HepG2 (cell line): ENCODE results near the gene ADM5. TPM values are rescaled to one million over a fixed set of nuclear protein-coding genes. Genes with fewer than 3 reads are reported as not detected.

ENCODE experiments used
- CCDC6 ChIP-seq: sonication (generic); formaldehyde crosslinking; IDR thresholded peaks from 2 replicates; pipeline ENCODE4 v1.8.1; 2022; ENCODE audit warnings: mild to moderate bottlenecking, missing genetic modification reagents, moderate library complexity
- FOXK1 ChIP-seq: sonication (generic); formaldehyde crosslinking; IDR thresholded peaks from 2 replicates; pipeline ENCODE4 v1.4.0; 2020; ENCODE audit warnings: low read depth, missing genetic modification reagents, borderline replicate concordance
- HMGA1 ChIP-seq: sonication (generic); formaldehyde crosslinking; conservative IDR thresholded peaks from 2 replicates; pipeline ENCODE4 v1.4.0; 2020; ENCODE audit warnings: missing genetic modification reagents
- JUN ChIP-seq: sonication (generic); formaldehyde crosslinking; IDR thresholded peaks from 2 replicates; pipeline ENCODE4 v1.4.0; 2020; ENCODE audit warnings: mild to moderate bottlenecking, missing genetic modification reagents
- LCORL ChIP-seq, 2 experiments: fragments of 450-650 bp in 1 of 2; sonication (generic) in 1 of 2; formaldehyde crosslinking in 1 of 2; IDR thresholded peaks; 2 replicates each; pipeline versions ENCODE4 v1.5.0 to v1.6.1; 2017 to 2020; ENCODE audit warnings: antibody characterized with exemption in 1 of 2, missing genetic modification reagents in 1 of 2
- MTA3 ChIP-seq: sonication (generic); formaldehyde crosslinking; IDR thresholded peaks from 2 replicates; pipeline ENCODE4 v1.4.0; 2020; ENCODE audit warnings: missing genetic modification reagents
- NONO ChIP-seq, 2 experiments: fragments of 450-650 bp in 1 of 2; sonication (generic) in 1 of 2; formaldehyde crosslinking in 1 of 2; IDR thresholded peaks in 1 of 2; conservative IDR thresholded peaks in 1 of 2; 2 replicates each; pipeline versions ENCODE4 v1.6.1 to v1.8.0; 2017 to 2022; ENCODE audit warnings: mild to moderate bottlenecking in 1 of 2, missing genetic modification reagents in 1 of 2, moderate library complexity in 1 of 2
- RAD51 ChIP-seq: fragments of 450-650 bp; IDR thresholded peaks from 2 replicates; pipeline ENCODE4 v1.6.1; 2016; ENCODE audit warnings: borderline replicate concordance
- RBAK ChIP-seq: sonication (generic); formaldehyde crosslinking; IDR thresholded peaks from 2 replicates; pipeline ENCODE4 v1.5.1; 2020; ENCODE audit warnings: mild to moderate bottlenecking, missing genetic modification reagents
- SOX6 ChIP-seq, 2 experiments: fragments of 450-650 bp in 1 of 2; sonication (generic) in 1 of 2; formaldehyde crosslinking in 1 of 2; IDR thresholded peaks; 2 replicates each; pipeline versions ENCODE4 v1.4.0 to v1.6.1; 2017 to 2020; ENCODE audit warnings: antibody characterized with exemption in 1 of 2, mild to moderate bottlenecking in 1 of 2, missing genetic modification reagents in 1 of 2
- SYNCRIP ChIP-seq: fragments of 200-400 bp; formaldehyde crosslinking; IDR thresholded peaks from 2 replicates; pipeline ENCODE4 v1.6.1; 2018; ENCODE audit warnings: mild to moderate bottlenecking, low read depth, low read length; ENCODE audit not compliant: insufficient read depth
- ZBTB38 ChIP-seq: sonication (generic); formaldehyde crosslinking; IDR thresholded peaks from 2 replicates; pipeline ENCODE4 v1.5.1; 2020; ENCODE audit warnings: mild to moderate bottlenecking, missing genetic modification reagents
- ZNF121 ChIP-seq: sonication (generic); formaldehyde crosslinking; IDR thresholded peaks from 2 replicates; pipeline ENCODE4 v1.5.0; 2020; ENCODE audit warnings: mild to moderate bottlenecking, missing genetic modification reagents
- ZNF136 ChIP-seq: sonication (generic); formaldehyde crosslinking; IDR thresholded peaks from 2 replicates; pipeline ENCODE4 v1.8.1; 2022; ENCODE audit warnings: low read depth, mild to moderate bottlenecking, moderate library complexity, missing genetic modification reagents
- ZNF260 ChIP-seq: sonication (generic); formaldehyde crosslinking; IDR thresholded peaks from 2 replicates; pipeline ENCODE4 v1.4.0; 2020; ENCODE audit warnings: missing genetic modification reagents, low read depth, mild to moderate bottlenecking, borderline replicate concordance
- ZNF3 ChIP-seq: IDR thresholded peaks from 2 replicates; pipeline ENCODE4 v1.7.0; 2017; ENCODE audit warnings: inconsistent platforms
- ZNF44 ChIP-seq: sonication (generic); formaldehyde crosslinking; IDR thresholded peaks from 2 replicates; pipeline ENCODE4 v1.5.1; 2020; ENCODE audit warnings: mild to moderate bottlenecking, missing genetic modification reagents
- ZNF513 ChIP-seq: sonication (generic); formaldehyde crosslinking; conservative IDR thresholded peaks from 2 replicates; pipeline ENCODE4 v1.5.0; 2020; ENCODE audit warnings: missing genetic modification reagents
- ZNF563 ChIP-seq: sonication (generic); formaldehyde crosslinking; IDR thresholded peaks from 2 replicates; pipeline ENCODE4 v1.8.0; 2022; ENCODE audit warnings: mild to moderate bottlenecking, moderate library complexity, missing genetic modification reagents
- ZNF616 ChIP-seq: sonication (generic); formaldehyde crosslinking; IDR thresholded peaks from 2 replicates; pipeline ENCODE4 v1.5.0; 2020; ENCODE audit warnings: low read depth, mild to moderate bottlenecking, missing genetic modification reagents
- ZNF841 ChIP-seq: sonication (generic); formaldehyde crosslinking; IDR thresholded peaks from 2 replicates; pipeline ENCODE4 v1.8.1; 2023; ENCODE audit warnings: missing genetic modification reagents, borderline replicate concordance
- polyA plus RNA-seq, 8 experiments: library from polyadenylated mRNA; depleted of rRNA in 3 of 8; stranded (reverse) in 7 of 8; unstranded in 1 of 8; fragments of >200 nt; fragmentation: Illumina TruSeq in 4 of 8; extraction: Trizol in 4 of 8; gene quantifications; 2 replicates each; pipeline versions ENCODE4 v1.2.1 to v1.2.3, GENCODE V29; 2011 to 2016; ENCODE audit warnings: low read depth in 4 of 8, missing spikeins in 1 of 8, mixed read lengths in 1 of 8; ENCODE audit not compliant: insufficient read depth in 1 of 8
- total RNA-seq, 5 experiments: library from RNA; depleted of rRNA; stranded (reverse); fragments of >200 nt; fragmentation: Illumina TruSeq; extraction: Trizol; gene quantifications; 2 replicates each; pipeline ENCODE4 v1.2.3, GENCODE V29; 2016; ENCODE audit warnings: low read depth in 1 of 5
- TF ChIP-seq, protein P1 (sequence below): sonication (generic); formaldehyde crosslinking; IDR thresholded peaks from 2 replicates; pipeline ENCODE4 v1.9.0; 2021; ENCODE audit warnings: mild to moderate bottlenecking, missing genetic modification reagents

Gene ADM5
- total and polyA plus RNA-seq, 2 of the 13 experiments (the other 11 are each of a cell fraction or from before 2014, with no cell fraction given): 2.7 to 4.1 TPM

GRCh38 chr19:49672131-49672919 is 17.1 kb upstream of the ADM5 start (continued):
- TF ChIP-seq NONO (IDR thresholded peaks at IDR 0.05) (no peak), NONO (CRISPR knock-in tag; conservative IDR thresholded peaks at IDR 0.05) (peak; percentile 85), MTA3 (CRISPR knock-in tag) (no peak), RAD51 (no peak), RBAK (CRISPR knock-in tag) (no peak), FOXK1 (CRISPR knock-in tag) (no peak; the same call in 1 of the 2 replicates), ZNF563 (no peak), SOX6 (IDR thresholded peaks at IDR 0.05) (no peak), SOX6 (CRISPR knock-in tag; IDR thresholded peaks at IDR 0.05) (peak; percentile 72), JUN (CRISPR knock-in tag) (no peak), ZNF841 (peak; percentile 40; the same call in 1 of the 2 replicates), ZBTB38 (CRISPR knock-in tag) (peak; percentile 40; the same call in 1 of the 2 replicates), ZNF260 (no peak), HMGA1 (no peak), ZNF136 (CRISPR knock-in tag) (no peak), CCDC6 (0 out of 2 replicates have a peak, but pooled peaks have one; percentile 34), ZNF121 (CRISPR knock-in tag) (0 out of 2 replicates have a peak, but pooled peaks have one; percentile 7), LCORL (IDR thresholded peaks at IDR 0.05) (no peak), LCORL (CRISPR knock-in tag; IDR thresholded peaks at IDR 0.05) (peak; percentile 75), ZNF513 (no peak), SYNCRIP (no peak), ZNF3 (CRISPR knock-in tag) (0 out of 2 replicates have a peak, but pooled peaks have one; percentile 54), ZNF44 (CRISPR knock-in tag) (peak; percentile 18; the same call in 1 of the 2 replicates), ZNF616 (CRISPR knock-in tag) (no peak)
- TF ChIP-seq, protein P1, sequence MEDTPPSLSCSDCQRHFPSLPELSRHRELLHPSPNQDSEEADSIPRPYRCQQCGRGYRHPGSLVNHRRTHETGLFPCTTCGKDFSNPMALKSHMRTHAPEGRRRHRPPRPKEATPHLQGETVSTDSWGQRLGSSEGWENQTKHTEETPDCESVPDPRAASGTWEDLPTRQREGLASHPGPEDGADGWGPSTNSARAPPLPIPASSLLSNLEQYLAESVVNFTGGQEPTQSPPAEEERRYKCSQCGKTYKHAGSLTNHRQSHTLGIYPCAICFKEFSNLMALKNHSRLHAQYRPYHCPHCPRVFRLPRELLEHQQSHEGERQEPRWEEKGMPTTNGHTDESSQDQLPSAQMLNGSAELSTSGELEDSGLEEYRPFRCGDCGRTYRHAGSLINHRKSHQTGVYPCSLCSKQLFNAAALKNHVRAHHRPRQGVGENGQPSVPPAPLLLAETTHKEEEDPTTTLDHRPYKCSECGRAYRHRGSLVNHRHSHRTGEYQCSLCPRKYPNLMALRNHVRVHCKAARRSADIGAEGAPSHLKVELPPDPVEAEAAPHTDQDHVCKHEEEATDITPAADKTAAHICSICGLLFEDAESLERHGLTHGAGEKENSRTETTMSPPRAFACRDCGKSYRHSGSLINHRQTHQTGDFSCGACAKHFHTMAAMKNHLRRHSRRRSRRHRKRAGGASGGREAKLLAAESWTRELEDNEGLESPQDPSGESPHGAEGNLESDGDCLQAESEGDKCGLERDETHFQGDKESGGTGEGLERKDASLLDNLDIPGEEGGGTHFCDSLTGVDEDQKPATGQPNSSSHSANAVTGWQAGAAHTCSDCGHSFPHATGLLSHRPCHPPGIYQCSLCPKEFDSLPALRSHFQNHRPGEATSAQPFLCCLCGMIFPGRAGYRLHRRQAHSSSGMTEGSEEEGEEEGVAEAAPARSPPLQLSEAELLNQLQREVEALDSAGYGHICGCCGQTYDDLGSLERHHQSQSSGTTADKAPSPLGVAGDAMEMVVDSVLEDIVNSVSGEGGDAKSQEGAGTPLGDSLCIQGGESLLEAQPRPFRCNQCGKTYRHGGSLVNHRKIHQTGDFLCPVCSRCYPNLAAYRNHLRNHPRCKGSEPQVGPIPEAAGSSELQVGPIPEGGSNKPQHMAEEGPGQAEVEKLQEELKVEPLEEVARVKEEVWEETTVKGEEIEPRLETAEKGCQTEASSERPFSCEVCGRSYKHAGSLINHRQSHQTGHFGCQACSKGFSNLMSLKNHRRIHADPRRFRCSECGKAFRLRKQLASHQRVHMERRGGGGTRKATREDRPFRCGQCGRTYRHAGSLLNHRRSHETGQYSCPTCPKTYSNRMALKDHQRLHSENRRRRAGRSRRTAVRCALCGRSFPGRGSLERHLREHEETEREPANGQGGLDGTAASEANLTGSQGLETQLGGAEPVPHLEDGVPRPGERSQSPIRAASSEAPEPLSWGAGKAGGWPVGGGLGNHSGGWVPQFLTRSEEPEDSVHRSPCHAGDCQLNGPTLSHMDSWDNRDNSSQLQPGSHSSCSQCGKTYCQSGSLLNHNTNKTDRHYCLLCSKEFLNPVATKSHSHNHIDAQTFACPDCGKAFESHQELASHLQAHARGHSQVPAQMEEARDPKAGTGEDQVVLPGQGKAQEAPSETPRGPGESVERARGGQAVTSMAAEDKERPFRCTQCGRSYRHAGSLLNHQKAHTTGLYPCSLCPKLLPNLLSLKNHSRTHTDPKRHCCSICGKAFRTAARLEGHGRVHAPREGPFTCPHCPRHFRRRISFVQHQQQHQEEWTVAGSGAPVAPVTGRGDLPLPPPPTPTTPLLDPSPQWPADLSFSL: no peak
